Suppressor macrophage treated with lipopolysaccharide for 1 hour (primary cell): ENCODE measurements around the gene MMP26.

Source experiments
- DNase-seq, 3 donors: peaks; one replicate each; pipeline ENCODE4 v3.0.0-alpha.2; 2020 to 2022

MMP26 gene

GRCh38 chr11:4704054-4704789, at the start of gene MMP26:
Gene MMP26 (plus strand): TSS chr11:4704784.
- peak in 1 of 3 donors; percentile 16 for DNase-seq

GRCh38 chr11:4658629-4659445, 45.7 kb upstream of the MMP26 start:
- no peak for DNase-seq

GRCh38 chr11:4662876-4663275, 41.7 kb upstream of the MMP26 start:
- DNase-seq, result no peak

- no peak for DNase-seq
These were observed 40.4 kb upstream of the MMP26 start for GRCh38 chr11:4664183-4664582.

- no peak for DNase-seq
These were observed 39.8 kb upstream of the MMP26 start for GRCh38 chr11:4664786-4665185.

- no peak for DNase-seq
These were observed 39.2 kb upstream of the MMP26 start for GRCh38 chr11:4665424-4665823.

- no peak for DNase-seq
These were observed 32.8 kb upstream of the MMP26 start for GRCh38 chr11:4671741-4672140.

GRCh38 chr11:4672470-4672869, 32.1 kb upstream of the MMP26 start:
- DNase-seq, result no peak

GRCh38 chr11:4673781-4674180, 30.8 kb upstream of the MMP26 start:
- no peak for DNase-seq

- DNase-seq, result no peak
These were observed 26.6 kb upstream of the MMP26 start for GRCh38 chr11:4677948-4678347.

- no peak for DNase-seq
These were observed 24.2 kb upstream of the MMP26 start for GRCh38 chr11:4680341-4680740.

- DNase-seq, result no peak
These were observed 21.8 kb upstream of the MMP26 start for GRCh38 chr11:4682623-4683419.

GRCh38 chr11:4684631-4685285, 19.8 kb upstream of the MMP26 start:
- DNase-seq, result no peak

- DNase-seq, result no peak
These were observed 9.1 kb upstream of the MMP26 start for GRCh38 chr11:4695442-4695841.

GRCh38 chr11:4697585-4697984, 7.0 kb upstream of the MMP26 start, which contains the start of gene OR51E2:
Gene OR51E2 (minus strand): TSS chr11:4697853. CDS start chr11:4682711, 15,142 bp downstream.
- DNase-seq, result no peak

- DNase-seq, result no peak
These were observed 4.7 kb upstream of the MMP26 start for GRCh38 chr11:4699697-4700435.

GRCh38 chr11:4700436-4700820, 4.2 kb upstream of the MMP26 start:
- DNase-seq, result no peak

GRCh38 chr11:4704790-4705334, 278 bp downstream of the MMP26 start:
- DNase-seq, result no peak

- peak in 1 of 3 donors; percentile 0 for DNase-seq
These were observed 8.7 kb downstream of the MMP26 start for GRCh38 chr11:4713241-4713640.

GRCh38 chr11:4714300-4714699, 9.7 kb downstream of the MMP26 start:
- DNase-seq, result no peak
